ENCODE data around the gene PDLIM4. TPM values are rescaled to one million over a fixed set of nuclear protein-coding genes. Genes with fewer than 3 reads are reported as not detected.
A peak's percentile ranks its signal among the peaks of the same experiment; 100 is the strongest.

The PDLIM4 gene
- total RNA-seq, 2 donors from 2014 or later: 13.4 to 96.7 TPM

DNA sequence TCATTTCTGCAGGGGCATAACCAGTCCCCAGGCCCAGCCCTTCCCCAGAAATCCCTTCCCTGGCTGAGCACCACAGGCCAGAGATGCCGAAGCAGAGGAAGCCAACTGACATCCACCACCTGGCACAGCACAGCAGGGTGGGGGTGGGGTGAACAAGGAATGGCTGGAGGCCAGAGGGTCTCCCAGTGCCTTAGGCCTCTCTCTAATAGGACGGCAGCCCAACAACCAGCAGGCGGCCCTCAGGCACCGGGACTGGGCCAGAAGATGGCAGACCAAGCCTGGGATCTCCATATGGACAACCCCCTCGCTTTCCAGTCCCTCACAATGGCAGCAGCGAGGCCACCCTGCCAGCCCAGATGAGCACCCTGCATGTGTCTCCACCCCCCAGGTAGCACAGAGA, 13.2 kb downstream of the PDLIM4 start:
- Histone ChIP-seq H3K9me3 (no peaks in the 10 kb centered on the region), H3K36me3 (peaks cover 15% of the 10 kb centered on the region), H3K27me3 (no peaks in the 10 kb centered on the region), H3K4me3 (no peak overlapping the region), H3K4me1 (peaks cover 0 to 13% of the 10 kb centered on the region in 2 donors), H3K27ac (no peak overlapping the region)
- DNase-seq (ENCODE audit: low spot score): peak; percentile 55
- TF ChIP-seq, protein P1, sequence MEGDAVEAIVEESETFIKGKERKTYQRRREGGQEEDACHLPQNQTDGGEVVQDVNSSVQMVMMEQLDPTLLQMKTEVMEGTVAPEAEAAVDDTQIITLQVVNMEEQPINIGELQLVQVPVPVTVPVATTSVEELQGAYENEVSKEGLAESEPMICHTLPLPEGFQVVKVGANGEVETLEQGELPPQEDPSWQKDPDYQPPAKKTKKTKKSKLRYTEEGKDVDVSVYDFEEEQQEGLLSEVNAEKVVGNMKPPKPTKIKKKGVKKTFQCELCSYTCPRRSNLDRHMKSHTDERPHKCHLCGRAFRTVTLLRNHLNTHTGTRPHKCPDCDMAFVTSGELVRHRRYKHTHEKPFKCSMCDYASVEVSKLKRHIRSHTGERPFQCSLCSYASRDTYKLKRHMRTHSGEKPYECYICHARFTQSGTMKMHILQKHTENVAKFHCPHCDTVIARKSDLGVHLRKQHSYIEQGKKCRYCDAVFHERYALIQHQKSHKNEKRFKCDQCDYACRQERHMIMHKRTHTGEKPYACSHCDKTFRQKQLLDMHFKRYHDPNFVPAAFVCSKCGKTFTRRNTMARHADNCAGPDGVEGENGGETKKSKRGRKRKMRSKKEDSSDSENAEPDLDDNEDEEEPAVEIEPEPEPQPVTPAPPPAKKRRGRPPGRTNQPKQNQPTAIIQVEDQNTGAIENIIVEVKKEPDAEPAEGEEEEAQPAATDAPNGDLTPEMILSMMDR (IDR thresholded peaks at IDR 0.05): no peak

DNA sequence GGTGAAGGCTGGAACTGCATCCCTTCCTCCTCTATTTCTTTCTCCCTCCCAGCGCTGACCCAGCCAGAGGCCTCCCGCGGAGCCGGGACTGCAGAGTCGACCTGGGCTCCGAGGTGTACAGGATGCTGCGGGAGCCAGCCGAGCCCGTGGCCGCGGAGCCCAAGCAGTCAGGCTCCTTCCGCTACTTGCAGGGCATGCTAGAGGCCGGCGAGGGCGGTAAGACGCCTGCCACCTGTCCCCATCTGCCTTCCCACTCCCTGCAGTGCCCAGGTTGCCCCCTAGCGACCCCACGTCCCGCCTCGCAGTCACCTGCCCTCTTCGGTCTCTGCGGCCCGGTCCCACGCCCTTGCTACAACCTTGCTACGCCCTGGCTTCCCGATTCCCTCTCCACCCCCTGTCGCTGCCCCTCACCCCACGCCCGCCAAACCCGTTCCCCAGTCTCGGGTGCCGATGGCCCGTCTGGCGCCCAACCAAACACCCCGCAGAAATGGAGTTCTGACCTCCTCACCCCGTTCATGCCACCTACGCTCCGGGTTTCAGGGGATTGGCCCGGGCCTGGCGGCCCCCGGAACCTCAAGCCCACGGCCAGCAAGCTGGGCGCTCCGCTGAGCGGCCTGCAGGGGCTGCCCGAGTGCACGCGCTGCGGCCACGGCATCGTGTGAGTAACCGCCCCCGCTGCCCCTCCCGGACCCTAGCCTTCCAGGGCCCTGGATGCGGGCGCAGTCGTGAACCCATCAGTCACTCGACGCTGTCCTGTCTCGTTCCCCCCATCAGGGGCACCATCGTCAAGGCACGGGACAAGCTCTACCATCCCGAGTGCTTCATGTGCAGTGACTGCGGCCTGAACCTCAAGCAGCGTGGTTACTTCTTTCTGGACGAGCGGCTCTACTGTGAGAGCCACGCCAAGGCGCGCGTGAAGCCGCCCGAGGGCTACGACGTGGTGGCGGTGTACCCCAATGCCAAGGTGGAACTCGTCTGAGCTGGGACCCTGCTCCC, 14.1 kb downstream of the PDLIM4 start:
- Histone ChIP-seq H3K4me3 (no peak overlapping the region), H3K9me3 (no peaks in the 10 kb centered on the region), H3K27me3 (no peaks in the 10 kb centered on the region), H3K27ac (no peak overlapping the region), H3K36me3 (peaks cover 15% of the 10 kb centered on the region), H3K4me1 (peaks cover 0 to 7% of the 10 kb centered on the region in 2 donors)
- TF ChIP-seq, protein P1 (IDR thresholded peaks at IDR 0.05): no peak
- DNase-seq (ENCODE audit: low spot score): peak; percentile 57

DNA sequence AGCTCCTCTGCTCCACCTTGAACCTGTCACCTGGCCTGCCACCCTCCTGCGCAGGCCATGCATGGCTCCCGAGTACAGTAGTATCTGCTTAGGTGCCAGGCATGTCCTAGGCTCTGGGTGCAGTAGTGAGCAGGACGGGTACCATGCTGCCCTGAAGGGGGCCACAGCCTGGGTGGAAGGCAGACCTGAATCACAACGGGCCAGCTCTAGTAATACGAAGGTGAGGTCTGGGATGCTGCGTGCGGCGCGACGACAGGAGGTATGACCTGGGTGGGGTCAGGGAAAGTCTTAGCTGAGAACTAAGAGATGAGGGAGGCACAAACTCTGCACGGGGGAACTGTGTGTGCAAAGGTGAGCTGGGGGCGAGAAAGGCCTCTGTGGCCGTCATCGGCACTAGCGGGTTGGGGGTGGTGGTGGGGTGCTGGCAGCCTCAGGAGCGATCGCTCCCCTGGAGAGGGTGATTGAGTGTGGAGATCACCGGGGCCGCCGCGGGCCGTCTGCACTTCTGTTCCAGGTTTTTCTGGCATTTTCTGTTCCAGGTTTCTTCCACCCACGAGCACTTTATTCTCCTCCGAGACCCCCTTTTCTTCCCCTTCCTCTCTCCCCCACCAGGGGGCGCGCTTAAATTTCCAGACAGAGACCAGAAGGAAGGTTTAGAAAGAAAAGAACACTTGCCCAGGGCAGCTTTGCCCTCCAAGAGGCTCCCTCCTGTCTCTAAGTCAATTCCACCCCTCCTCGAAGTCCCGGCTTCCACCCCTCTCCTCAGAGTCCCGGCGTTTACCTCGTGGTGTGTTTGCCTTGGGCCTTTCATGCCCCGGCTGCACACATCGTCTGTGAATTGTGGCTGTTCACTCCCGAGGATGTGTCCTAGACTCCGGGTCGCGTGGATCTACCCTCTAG, 15.1 kb downstream of the PDLIM4 start:
- H3K36me3 ChIP-seq: peaks cover 8% of the 10 kb centered on the region

DNA sequence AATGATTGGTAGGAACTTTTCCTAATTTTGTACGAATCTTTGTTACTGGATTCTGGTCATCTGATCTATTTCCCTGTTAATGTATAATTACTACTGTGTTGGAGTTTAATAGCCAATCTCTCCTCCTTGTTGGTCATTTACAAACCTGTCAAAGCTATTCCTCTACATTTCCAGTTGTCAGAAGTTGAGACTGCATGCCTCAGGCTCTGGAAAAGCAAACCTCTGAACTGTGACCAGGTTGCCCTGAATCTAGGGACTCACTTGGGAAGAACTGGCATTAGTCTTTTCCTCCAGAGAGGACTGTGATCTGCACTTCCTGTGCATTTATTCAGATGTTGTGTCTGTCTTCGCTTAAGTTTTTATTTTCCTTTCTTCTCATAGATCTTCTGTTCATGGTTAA, 16.1 kb downstream of the PDLIM4 start:
- DNase-seq (ENCODE audit: low spot score): no peak
- H3K27ac ChIP-seq: no peak overlapping the region
- no peak overlapping the region for H3K4me3 ChIP-seq
- no peaks in the 10 kb centered on the region for H3K27me3 ChIP-seq
- TF ChIP-seq, protein P1 (IDR thresholded peaks at IDR 0.05): no peak
- peaks cover 8% of the 10 kb centered on the region for H3K36me3 ChIP-seq
- no peaks in the 10 kb centered on the region for H3K4me1 ChIP-seq
- H3K9me3 ChIP-seq: no peaks in the 10 kb centered on the region

More for the DNA sequence above, 15.1 kb downstream of the PDLIM4 start:
- Histone ChIP-seq H3K27ac (no peak overlapping the region), H3K27me3 (no peaks in the 10 kb centered on the region), H3K9me3 (no peaks in the 10 kb centered on the region), H3K4me3 (no peak overlapping the region), H3K4me1 (peaks cover 0 to 7% of the 10 kb centered on the region in 2 donors)
- DNase-seq (ENCODE audit: low spot score): no peak
- TF ChIP-seq, protein P1 (IDR thresholded peaks at IDR 0.05): peak; percentile 74 to 89

DNA sequence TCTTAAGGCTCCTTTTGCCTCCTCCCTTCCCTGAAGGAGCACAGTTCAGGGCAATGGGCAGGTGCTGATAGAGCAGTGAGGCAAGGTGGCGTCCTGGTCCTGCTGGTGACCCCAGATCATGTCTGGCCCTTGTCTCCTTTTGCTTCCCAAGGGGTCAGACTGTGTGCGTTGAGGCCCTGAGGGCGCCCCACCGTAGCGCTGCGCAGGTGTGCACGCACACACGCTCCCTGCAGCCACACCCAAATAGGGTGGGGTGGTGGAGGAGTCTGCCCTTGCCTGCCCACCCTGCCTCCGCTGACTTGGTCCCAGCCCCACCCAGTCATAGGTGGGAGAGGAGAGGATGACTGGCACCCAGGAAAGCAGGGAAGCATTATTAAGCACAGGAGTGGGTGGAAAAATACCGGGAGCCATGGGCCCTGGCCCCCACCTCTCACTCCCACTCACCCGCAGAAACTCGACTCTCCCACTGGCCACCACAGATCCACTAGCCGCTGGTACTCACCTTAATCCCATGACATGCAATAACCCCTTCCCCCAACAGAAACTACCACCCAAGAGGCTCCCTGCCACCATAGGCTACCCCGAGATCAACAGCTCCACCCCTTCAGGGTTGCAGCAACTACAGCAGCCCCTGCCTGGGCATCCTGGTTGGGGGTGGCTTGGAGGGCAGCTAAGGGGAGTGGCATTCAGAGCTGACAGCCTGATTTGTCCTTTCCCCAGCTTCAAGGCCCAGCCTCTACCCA, 16.7 kb downstream of the PDLIM4 start:
- no peaks in the 10 kb centered on the region for H3K27me3 ChIP-seq
- DNase-seq (ENCODE audit: low spot score): no peak
- no peaks in the 10 kb centered on the region for H3K4me1 ChIP-seq
- peaks cover 8% of the 10 kb centered on the region for H3K36me3 ChIP-seq
- no peak overlapping the region for H3K4me3 ChIP-seq
- TF ChIP-seq, protein P1 (IDR thresholded peaks at IDR 0.05): no peak
- H3K27ac ChIP-seq: no peak overlapping the region
- H3K9me3 ChIP-seq: no peaks in the 10 kb centered on the region

Measured in right atrium auricular region (tissue), 2 donors.